HepG2 (cell line): ENCODE data around the gene SAPCD2. TPM values are rescaled to one million over a fixed set of nuclear protein-coding genes. Genes with fewer than 3 reads are reported as not detected.

Experiments
- CENPBD1 ChIP-seq: sonication (generic); formaldehyde crosslinking; IDR thresholded peaks from 2 replicates; pipeline ENCODE4 v1.8.0; 2022; ENCODE audit warnings: missing genetic modification reagents, low read depth, mild to moderate bottlenecking, borderline replicate concordance
- CREB1 ChIP-seq, 2 experiments: fragments of 450-650 bp in 1 of 2; IDR thresholded peaks; 2 replicates each; pipeline ENCODE4 v1.6.1; 2016 to 2017; ENCODE audit warnings: control low read depth in 1 of 2, mild to moderate bottlenecking in 1 of 2, missing compliant biosample characterization in 1 of 2, missing genetic modification characterization in 1 of 2
- E2F2 ChIP-seq: sonication (generic); formaldehyde crosslinking; IDR thresholded peaks from 2 replicates; pipeline ENCODE4 v1.4.0; 2020; ENCODE audit warnings: missing genetic modification reagents, borderline replicate concordance
- HNF1A ChIP-seq, 2 experiments: sonication (generic) in 1 of 2; formaldehyde crosslinking in 1 of 2; IDR thresholded peaks; 2 replicates each; pipeline versions ENCODE4 v1.4.0 to v1.6.1; 2016 to 2020; ENCODE audit warnings: borderline replicate concordance in 1 of 2, low read depth in 1 of 2, mild to moderate bottlenecking in 1 of 2, missing genetic modification reagents in 1 of 2
- LCORL ChIP-seq, 2 experiments: fragments of 450-650 bp in 1 of 2; sonication (generic) in 1 of 2; formaldehyde crosslinking in 1 of 2; IDR thresholded peaks; 2 replicates each; pipeline versions ENCODE4 v1.5.0 to v1.6.1; 2017 to 2020; ENCODE audit warnings: antibody characterized with exemption in 1 of 2, missing genetic modification reagents in 1 of 2
- NFE2L2 ChIP-seq: fragments of 150-350 bp; IDR thresholded peaks from 2 replicates; pipeline ENCODE4 v1.6.1; 2014; ENCODE audit warnings: low read length
- NR3C1 ChIP-seq: sonication (generic); formaldehyde crosslinking; IDR thresholded peaks from 2 replicates; pipeline ENCODE4 v1.4.0; 2020; ENCODE audit warnings: missing genetic modification reagents
- RBAK ChIP-seq: sonication (generic); formaldehyde crosslinking; IDR thresholded peaks from 2 replicates; pipeline ENCODE4 v1.5.1; 2020; ENCODE audit warnings: mild to moderate bottlenecking, missing genetic modification reagents
- SP2 ChIP-seq: sonication (generic); formaldehyde crosslinking; IDR thresholded peaks from 2 replicates; pipeline ENCODE4 v1.5.1; 2020; ENCODE audit warnings: mild to moderate bottlenecking, missing genetic modification reagents
- SRSF1 ChIP-seq: fragments of 200-400 bp; formaldehyde crosslinking; optimal IDR thresholded peaks from 2 replicates; pipeline ENCODE3; 2017; ENCODE audit warnings: mild to moderate bottlenecking, low read depth, low read length, moderate library complexity
- TOPORS ChIP-seq: sonication (generic); formaldehyde crosslinking; IDR thresholded peaks from 2 replicates; pipeline ENCODE4 v1.8.0; 2023; ENCODE audit warnings: mild to moderate bottlenecking, missing genetic modification reagents
- ZNF234 ChIP-seq: sonication (generic); formaldehyde crosslinking; conservative IDR thresholded peaks from 2 replicates; pipeline ENCODE4 v1.5.1; 2020; ENCODE audit warnings: mild to moderate bottlenecking, missing genetic modification reagents
- ZNF263 ChIP-seq: sonication (generic); formaldehyde crosslinking; IDR thresholded peaks from 2 replicates; pipeline ENCODE4 v1.4.0; 2020; ENCODE audit warnings: missing genetic modification reagents
- ZNF331 ChIP-seq: sonication (generic); formaldehyde crosslinking; IDR thresholded peaks from 2 replicates; pipeline ENCODE4 v1.4.0; 2020; ENCODE audit warnings: missing genetic modification reagents
- ZNF547 ChIP-seq: sonication (generic); formaldehyde crosslinking; IDR thresholded peaks from 2 replicates; pipeline ENCODE4 v1.5.1; 2020; ENCODE audit warnings: mild to moderate bottlenecking, missing genetic modification reagents
- polyA plus RNA-seq, 8 experiments: library from polyadenylated mRNA; depleted of rRNA in 3 of 8; stranded (reverse) in 7 of 8; unstranded in 1 of 8; fragments of >200 nt; fragmentation: Illumina TruSeq in 4 of 8; extraction: Trizol in 4 of 8; gene quantifications; 2 replicates each; pipeline versions ENCODE4 v1.2.1 to v1.2.3, GENCODE V29; 2011 to 2016; ENCODE audit warnings: low read depth in 4 of 8, missing spikeins in 1 of 8, mixed read lengths in 1 of 8; ENCODE audit not compliant: insufficient read depth in 1 of 8
- total RNA-seq, 5 experiments: library from RNA; depleted of rRNA; stranded (reverse); fragments of >200 nt; fragmentation: Illumina TruSeq; extraction: Trizol; gene quantifications; 2 replicates each; pipeline ENCODE4 v1.2.3, GENCODE V29; 2016; ENCODE audit warnings: low read depth in 1 of 5
- TF ChIP-seq, protein P1 (sequence below): IDR thresholded peaks from 2 replicates; pipeline ENCODE4 v1.6.1; 2016; ENCODE audit warnings: missing genetic modification reagents, missing compliant biosample characterization

Gene SAPCD2
- total and polyA plus RNA-seq, 2 of the 13 experiments (the other 11 are each of a cell fraction or from before 2014, with no cell fraction given): 21.9 to 42.8 TPM

- TF ChIP-seq NFE2L2 (no peak), ZNF331 (CRISPR knock-in tag) (peak; percentile 63; the same call in 1 of the 2 replicates), RBAK (CRISPR knock-in tag) (no peak), ZNF547 (CRISPR knock-in tag) (no peak), LCORL (IDR thresholded peaks at IDR 0.05) (no peak), LCORL (CRISPR knock-in tag; IDR thresholded peaks at IDR 0.05) (peak; percentile 90), SRSF1 (no peak), SP2 (CRISPR knock-in tag) (no peak), NR3C1 (CRISPR knock-in tag) (no peak), ZNF263 (CRISPR knock-in tag) (0 out of 2 replicates have a peak, but pooled peaks have one; percentile 4), ZNF234 (CRISPR knock-in tag) (no peak), E2F2 (CRISPR knock-in tag) (no peak), HNF1A (IDR thresholded peaks at IDR 0.05; ENCODE audit: low read depth) (no peak), HNF1A (CRISPR knock-in tag; IDR thresholded peaks at IDR 0.05; ENCODE audit: borderline replicate concordance) (no peak), CREB1 (IDR thresholded peaks at IDR 0.05) (no peak), CREB1 (CRISPR knock-in tag; IDR thresholded peaks at IDR 0.05) (no peak), TOPORS (CRISPR knock-in tag) (no peak; the same call in 1 of the 2 replicates), CENPBD1 (CRISPR knock-in tag) (no peak)
- TF ChIP-seq, protein P1, sequence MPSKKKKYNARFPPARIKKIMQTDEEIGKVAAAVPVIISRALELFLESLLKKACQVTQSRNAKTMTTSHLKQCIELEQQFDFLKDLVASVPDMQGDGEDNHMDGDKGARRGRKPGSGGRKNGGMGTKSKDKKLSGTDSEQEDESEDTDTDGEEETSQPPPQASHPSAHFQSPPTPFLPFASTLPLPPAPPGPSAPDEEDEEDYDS (CRISPR knock-in tag): peak; percentile 77
These were observed 14.7 kb downstream of the SAPCD2 start (continued) for GRCh38 chr9:137055385-137056364.
